OCI-LY1 (cell line): ENCODE data around the gene ARFGAP2.
A peak's percentile ranks its signal among the peaks of the same experiment; 100 is the strongest.

ENCODE experiments used
- H2AFZ ChIP-seq: fragments of 200-600 bp; sonication (generic), shearing (Covaris generic); 2 replicates; pipeline ENCODE4 v1.6.0; 2014; ENCODE audit warnings: antibody characterized with exemption, mild to moderate bottlenecking, low read length
- H3F3A ChIP-seq: fragments of 200-600 bp; sonication (generic), shearing (Covaris generic); 2 replicates; pipeline ENCODE4 v1.6.0; 2014; ENCODE audit warnings: mild to moderate bottlenecking, antibody characterized with exemption, low read length, moderate library complexity; ENCODE audit not compliant: insufficient read depth
- H3K27ac ChIP-seq: fragments of 200-600 bp; sonication (generic); 2 replicates; pipeline ENCODE4 v1.5.1; 2014; ENCODE audit warnings: low read length, mixed run types, mild to moderate bottlenecking, low read depth; ENCODE audit not compliant: poor library complexity, severe bottlenecking
- H3K27me3 ChIP-seq: fragments of 200-600 bp; sonication (generic); 2 replicates; pipeline ENCODE4 v1.6.0; 2014; ENCODE audit warnings: antibody characterized with exemption, mild to moderate bottlenecking, low read length, moderate library complexity; ENCODE audit not compliant: insufficient read depth
- H3K36me3 ChIP-seq: fragments of 200-600 bp; sonication (generic); 2 replicates; pipeline ENCODE4 v1.6.1; 2014; ENCODE audit warnings: mild to moderate bottlenecking, antibody characterized with exemption, low read length, moderate library complexity, mixed read lengths; ENCODE audit not compliant: insufficient read depth
- H3K4me1 ChIP-seq: fragments of 200-600 bp; sonication (generic); 2 replicates; pipeline ENCODE4 v1.5.1; 2014; ENCODE audit warnings: mild to moderate bottlenecking, low read length, moderate library complexity; ENCODE audit not compliant: insufficient read depth, severe bottlenecking
- H3K4me2 ChIP-seq: fragments of 200-600 bp; sonication (generic), shearing (Covaris generic); 2 replicates; pipeline ENCODE4 v1.6.1; 2014; ENCODE audit warnings: low read length
- H3K4me3 ChIP-seq: fragments of 200-600 bp; sonication (generic); 2 replicates; pipeline ENCODE4 v1.5.1; 2014; ENCODE audit warnings: low read length, low read depth, mild to moderate bottlenecking, mixed read lengths; ENCODE audit not compliant: poor library complexity, severe bottlenecking
- H3K79me2 ChIP-seq: fragments of 200-600 bp; shearing (Covaris generic); 2 replicates; pipeline ENCODE4 v1.6.1; 2016; ENCODE audit warnings: mixed run types, low read length, mixed read lengths; ENCODE audit not compliant: insufficient read depth
- H3K9ac ChIP-seq: fragments of 200-600 bp; sonication (generic), shearing (Covaris generic); 2 replicates; pipeline ENCODE4 v1.6.1; 2014; ENCODE audit warnings: mild to moderate bottlenecking, low read length, mixed read lengths
- H3K9me2 ChIP-seq: fragments of 200-600 bp; sonication (generic), shearing (Covaris generic); 2 replicates; pipeline ENCODE4 v1.6.1; 2014; ENCODE audit warnings: low read depth, mild to moderate bottlenecking, low read length, mixed read lengths
- H3K9me3 ChIP-seq: fragments of 200-600 bp; shearing (Covaris generic); 2 replicates; pipeline ENCODE4 v1.6.1; 2014; ENCODE audit warnings: low read length, mixed read lengths
- H4K20me1 ChIP-seq: fragments of 200-600 bp; sonication (generic), shearing (Covaris generic); 2 replicates; pipeline ENCODE4 v1.6.0; 2016; ENCODE audit warnings: mild to moderate bottlenecking, low read length; ENCODE audit not compliant: insufficient read depth
- CTCF ChIP-seq: fragments of 200-600 bp; sonication (generic), shearing (Covaris generic); IDR thresholded peaks from 2 replicates; pipeline ENCODE4 v1.5.1; 2017; ENCODE audit warnings: mild to moderate bottlenecking, antibody characterized with exemption, low read length, moderate library complexity, mixed read lengths
- EZH2 ChIP-seq: fragments of 200-600 bp; sonication (generic), shearing (Covaris generic); IDR thresholded peaks from 2 replicates; pipeline ENCODE4 v1.8.0; 2017; ENCODE audit warnings: borderline replicate concordance, mixed run types, mild to moderate bottlenecking, antibody characterized with exemption, low read length, moderate library complexity, mixed read lengths

The ARFGAP2 gene

GRCh38 chr11:47189100-47189834, 12.6 kb upstream of the ARFGAP2 start:
- Histone ChIP-seq H3K27me3 (peaks cover 8% of the 10 kb centered on the region; the same call in 1 of the 2 replicates), H4K20me1 (no peaks in the 10 kb centered on the region), H3K9me3 (no peaks in the 10 kb centered on the region), H3K9ac (no peak overlapping the region), H2AFZ (no peak overlapping the region), H3K4me1 (peaks cover 16% of the 10 kb centered on the region), H3K9me2 (no peaks in the 10 kb centered on the region), H3F3A (no peaks in the 10 kb centered on the region), H3K79me2 (no peaks in the 10 kb centered on the region), H3K4me3 (no peak overlapping the region), H3K27ac (no peak overlapping the region), H3K36me3 (no peaks in the 10 kb centered on the region), H3K4me2 (no peak overlapping the region)
- TF ChIP-seq EZH2 (no peak), CTCF (no peak)

- Histone ChIP-seq H3F3A (no peaks in the 10 kb centered on the region), H2AFZ (no peak overlapping the region), H3K27me3 (peaks cover 10% of the 10 kb centered on the region; the same call in 1 of the 2 replicates), H3K27ac (no peak overlapping the region), H3K9ac (no peak overlapping the region), H3K79me2 (no peaks in the 10 kb centered on the region), H3K9me3 (no peaks in the 10 kb centered on the region), H3K4me3 (no peak overlapping the region), H3K36me3 (no peaks in the 10 kb centered on the region), H3K4me2 (no peak overlapping the region), H4K20me1 (no peaks in the 10 kb centered on the region), H3K4me1 (peaks cover 16% of the 10 kb centered on the region), H3K9me2 (no peaks in the 10 kb centered on the region)
- TF ChIP-seq CTCF: no peak
- TF ChIP-seq EZH2: no peak
Measured at GRCh38 chr11:47188259-47188658, 11.6 kb upstream of the ARFGAP2 start.

- TF ChIP-seq CTCF (no peak), EZH2 (no peak)
- Histone ChIP-seq H3K9ac (no peak overlapping the region), H3K9me3 (no peaks in the 10 kb centered on the region), H3K79me2 (no peaks in the 10 kb centered on the region), H3K27me3 (peaks cover 10% of the 10 kb centered on the region; the same call in 1 of the 2 replicates), H4K20me1 (no peaks in the 10 kb centered on the region), H3K4me1 (peaks cover 16% of the 10 kb centered on the region), H3K27ac (no peak overlapping the region), H3K9me2 (no peaks in the 10 kb centered on the region), H3K36me3 (no peaks in the 10 kb centered on the region), H3K4me2 (peak overlapping the region; percentile 72; the same call in 1 of the 2 replicates), H3K4me3 (no peak overlapping the region), H2AFZ (no peak overlapping the region), H3F3A (no peaks in the 10 kb centered on the region)
Measured at GRCh38 chr11:47187723-47188122, 11.0 kb upstream of the ARFGAP2 start.
